ENCODE results near the gene ITPR3.

Gene ITPR3

GRCh38 chr6:33700391-33701050 lies 79.4 kb downstream of the ITPR3 start:
- peak; percentile 69 for DNase-seq (ENCODE audit: low spot score)

- peak; percentile 35 for DNase-seq (ENCODE audit: low spot score)
These were observed 81.3 kb downstream of the ITPR3 start for GRCh38 chr6:33702345-33702977.

- no peak for DNase-seq (ENCODE audit: low spot score)
These were observed 83.3 kb downstream of the ITPR3 start for GRCh38 chr6:33704215-33705066.

- no peak for DNase-seq (ENCODE audit: low spot score)
These were observed 84.3 kb downstream of the ITPR3 start for GRCh38 chr6:33705268-33705885.

GRCh38 chr6:33705955-33706725 lies 85.0 kb downstream of the ITPR3 start:
- no peak for DNase-seq (ENCODE audit: low spot score)

GRCh38 chr6:33707771-33708170 lies 86.6 kb downstream of the ITPR3 start:
- no peak for DNase-seq (ENCODE audit: low spot score)

- no peak for DNase-seq (ENCODE audit: low spot score)
These were observed 87.5 kb downstream of the ITPR3 start for GRCh38 chr6:33708516-33709204.

- no peak for DNase-seq (ENCODE audit: low spot score)
These were observed 88.6 kb downstream of the ITPR3 start for GRCh38 chr6:33709605-33710295.

GRCh38 chr6:33710296-33711121 lies 89.4 kb downstream of the ITPR3 start:
- peak; percentile 8 for DNase-seq (ENCODE audit: low spot score)

- DNase-seq (ENCODE audit: low spot score) = peak; percentile 98
These were observed 90.3 kb downstream of the ITPR3 start, which contains the start of gene UQCC2 for GRCh38 chr6:33711140-33712129. UQCC2 (minus strand) TSS chr6:33711700; CDS start chr6:33711686, 14 bp downstream.

- no peak for DNase-seq (ENCODE audit: low spot score)
These were observed 91.8 kb downstream of the ITPR3 start for GRCh38 chr6:33712914-33713313.

- no peak for DNase-seq (ENCODE audit: low spot score)
These were observed 92.7 kb downstream of the ITPR3 start for GRCh38 chr6:33713786-33714185.

- DNase-seq (ENCODE audit: low spot score) = no peak
These were observed 93.4 kb downstream of the ITPR3 start for GRCh38 chr6:33714385-33715040.

- DNase-seq (ENCODE audit: low spot score) = no peak
These were observed 95.3 kb downstream of the ITPR3 start for GRCh38 chr6:33716379-33716778.

- no peak for DNase-seq (ENCODE audit: low spot score)
These were observed 95.9 kb downstream of the ITPR3 start for GRCh38 chr6:33716890-33717632.

GRCh38 chr6:33717934-33718455 lies 96.9 kb downstream of the ITPR3 start:
- DNase-seq (ENCODE audit: low spot score) = no peak

GRCh38 chr6:33718713-33719112 lies 97.6 kb downstream of the ITPR3 start:
- no peak for DNase-seq (ENCODE audit: low spot score)
